PC-9 (cell line): ENCODE results near the gene ZXDB.

ENCODE experiments used
- EZH2 ChIP-seq: fragments of 200-600 bp; sonication (generic); IDR thresholded peaks from 2 replicates; pipeline ENCODE4 v1.8.0; 2017; ENCODE audit warnings: antibody characterized with exemption, low read depth
- TF ChIP-seq, protein P1 (sequence below): fragments of 200-600 bp; sonication (generic); conservative IDR thresholded peaks from 2 replicates; pipeline ENCODE4 v1.6.1; 2017; ENCODE audit warnings: mixed run types, antibody characterized with exemption, mild to moderate bottlenecking, moderate library complexity

DNA sequence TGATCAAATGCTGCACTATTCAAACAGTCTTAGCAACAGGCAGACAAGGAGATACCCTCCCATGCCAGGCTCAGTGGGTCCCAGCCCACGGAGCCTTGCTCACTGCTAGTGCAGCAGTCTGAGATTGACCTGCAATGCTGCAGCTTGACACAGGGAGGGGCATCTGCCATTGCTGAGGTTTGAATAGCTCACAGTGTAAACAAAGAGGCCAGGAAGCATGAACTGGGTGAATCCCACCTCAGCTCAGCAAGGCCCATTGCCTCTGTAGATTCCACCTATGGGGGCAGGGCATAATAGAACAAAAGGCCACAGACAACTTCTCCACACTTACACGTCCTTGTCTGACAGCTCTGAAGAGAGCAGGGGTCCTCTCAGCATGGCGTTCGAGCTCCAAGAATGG lies 26.6 kb upstream of the ZXDB start:
- TF ChIP-seq, protein P1, sequence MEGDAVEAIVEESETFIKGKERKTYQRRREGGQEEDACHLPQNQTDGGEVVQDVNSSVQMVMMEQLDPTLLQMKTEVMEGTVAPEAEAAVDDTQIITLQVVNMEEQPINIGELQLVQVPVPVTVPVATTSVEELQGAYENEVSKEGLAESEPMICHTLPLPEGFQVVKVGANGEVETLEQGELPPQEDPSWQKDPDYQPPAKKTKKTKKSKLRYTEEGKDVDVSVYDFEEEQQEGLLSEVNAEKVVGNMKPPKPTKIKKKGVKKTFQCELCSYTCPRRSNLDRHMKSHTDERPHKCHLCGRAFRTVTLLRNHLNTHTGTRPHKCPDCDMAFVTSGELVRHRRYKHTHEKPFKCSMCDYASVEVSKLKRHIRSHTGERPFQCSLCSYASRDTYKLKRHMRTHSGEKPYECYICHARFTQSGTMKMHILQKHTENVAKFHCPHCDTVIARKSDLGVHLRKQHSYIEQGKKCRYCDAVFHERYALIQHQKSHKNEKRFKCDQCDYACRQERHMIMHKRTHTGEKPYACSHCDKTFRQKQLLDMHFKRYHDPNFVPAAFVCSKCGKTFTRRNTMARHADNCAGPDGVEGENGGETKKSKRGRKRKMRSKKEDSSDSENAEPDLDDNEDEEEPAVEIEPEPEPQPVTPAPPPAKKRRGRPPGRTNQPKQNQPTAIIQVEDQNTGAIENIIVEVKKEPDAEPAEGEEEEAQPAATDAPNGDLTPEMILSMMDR: no peak
- TF ChIP-seq EZH2: no peak
